NB4 (cell line): ENCODE results near the gene IQCN.

Experiments
- DNase-seq: peaks from one replicate; pipeline ENCODE4 v3.0.0; 2010; ENCODE audit warnings: low read depth
- H3K4me3 ChIP-seq: one replicate; pipeline ENCODE4 v1.5.1; 2011; ENCODE audit warnings: mild to moderate bottlenecking, low read depth, low read length, moderate library complexity
- MAX ChIP-seq: IDR thresholded peaks from 2 replicates; pipeline ENCODE4 v1.6.1; 2011; ENCODE audit warnings: low read depth, low read length
- MYC ChIP-seq: IDR thresholded peaks from 2 replicates; pipeline ENCODE4 v1.6.1; 2011; ENCODE audit warnings: low read depth, low read length
- POLR2A ChIP-seq: IDR thresholded peaks from 2 replicates; pipeline ENCODE4 v1.6.1; 2011; ENCODE audit warnings: mild to moderate bottlenecking; ENCODE audit not compliant: insufficient read length; ENCODE audit errors: extremely low read depth
- TF ChIP-seq, protein P1 (sequence below): IDR thresholded peaks from one replicate; pipeline ENCODE4 v1.5.1; 2012; ENCODE audit warnings: low read depth, low read length

Gene IQCN

DNA sequence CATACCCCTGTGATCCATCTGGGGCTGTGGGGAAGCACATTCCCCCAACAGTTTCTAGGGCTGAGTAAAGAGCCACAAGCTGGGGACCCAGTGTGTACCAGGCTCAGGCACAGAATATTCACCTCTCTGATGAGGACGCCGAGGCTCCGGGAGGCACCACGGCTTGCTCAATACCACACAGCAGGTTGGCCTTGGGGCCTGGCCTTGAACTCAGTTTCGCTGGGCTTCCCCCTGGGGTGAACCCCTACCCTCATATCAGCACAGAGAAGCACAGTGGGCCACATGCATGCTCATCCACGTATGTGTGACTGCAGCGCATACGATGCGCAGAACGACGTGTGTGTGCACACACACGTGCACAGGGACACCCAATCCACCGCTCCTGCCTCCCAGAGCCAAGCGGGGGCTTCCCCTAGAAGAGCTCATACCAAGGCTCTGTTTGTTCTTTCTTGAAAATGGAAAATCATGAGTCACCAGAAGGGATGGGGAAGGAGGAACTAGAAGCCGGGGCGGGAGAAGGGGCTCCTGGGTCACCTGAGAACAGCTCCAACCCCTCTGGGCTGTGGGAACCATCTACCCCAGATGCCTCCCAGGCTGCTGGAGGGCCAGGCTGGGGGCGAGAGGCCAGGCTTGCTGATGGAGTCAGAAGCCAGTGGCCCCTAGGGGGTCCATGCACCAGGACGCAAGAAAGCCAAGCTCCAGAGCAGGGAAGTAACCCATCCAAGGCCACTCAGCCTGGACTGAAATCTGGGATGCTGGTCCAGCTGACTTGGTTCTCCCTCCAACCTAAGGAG is 43.1 kb downstream of the IQCN start:
- TF ChIP-seq MAX (no peak), MYC (no peak), POLR2A (no peak)
- TF ChIP-seq, protein P1, sequence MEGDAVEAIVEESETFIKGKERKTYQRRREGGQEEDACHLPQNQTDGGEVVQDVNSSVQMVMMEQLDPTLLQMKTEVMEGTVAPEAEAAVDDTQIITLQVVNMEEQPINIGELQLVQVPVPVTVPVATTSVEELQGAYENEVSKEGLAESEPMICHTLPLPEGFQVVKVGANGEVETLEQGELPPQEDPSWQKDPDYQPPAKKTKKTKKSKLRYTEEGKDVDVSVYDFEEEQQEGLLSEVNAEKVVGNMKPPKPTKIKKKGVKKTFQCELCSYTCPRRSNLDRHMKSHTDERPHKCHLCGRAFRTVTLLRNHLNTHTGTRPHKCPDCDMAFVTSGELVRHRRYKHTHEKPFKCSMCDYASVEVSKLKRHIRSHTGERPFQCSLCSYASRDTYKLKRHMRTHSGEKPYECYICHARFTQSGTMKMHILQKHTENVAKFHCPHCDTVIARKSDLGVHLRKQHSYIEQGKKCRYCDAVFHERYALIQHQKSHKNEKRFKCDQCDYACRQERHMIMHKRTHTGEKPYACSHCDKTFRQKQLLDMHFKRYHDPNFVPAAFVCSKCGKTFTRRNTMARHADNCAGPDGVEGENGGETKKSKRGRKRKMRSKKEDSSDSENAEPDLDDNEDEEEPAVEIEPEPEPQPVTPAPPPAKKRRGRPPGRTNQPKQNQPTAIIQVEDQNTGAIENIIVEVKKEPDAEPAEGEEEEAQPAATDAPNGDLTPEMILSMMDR: no peak
- no peak for DNase-seq

DNA sequence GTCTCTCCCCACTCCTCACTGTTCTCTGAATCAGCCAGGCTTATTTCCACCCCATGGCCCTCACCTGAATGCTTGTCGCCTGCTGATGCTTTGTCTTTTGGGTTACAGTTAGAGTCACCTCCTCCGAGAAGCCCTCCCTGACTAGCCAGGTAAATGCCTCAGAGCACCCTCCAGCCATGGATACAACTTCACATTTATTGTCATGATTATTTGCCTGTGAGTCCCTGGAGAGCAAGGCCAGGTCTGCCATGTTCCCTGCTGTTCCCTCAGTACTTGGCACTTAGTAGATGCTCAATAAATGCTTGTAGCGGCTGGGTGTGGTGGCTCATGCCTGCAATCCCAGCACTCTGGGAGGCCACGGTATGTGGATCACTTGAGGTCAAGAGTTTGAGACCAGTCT is 44.3 kb downstream of the IQCN start:
- no peak overlapping the region for H3K4me3 ChIP-seq
- TF ChIP-seq POLR2A: no peak
- TF ChIP-seq MYC: no peak
- TF ChIP-seq, protein P1: no peak
- no peak for TF ChIP-seq MAX
- no peak for DNase-seq

More for the DNA sequence above, 43.1 kb downstream of the IQCN start:
- no peak overlapping the region for H3K4me3 ChIP-seq

DNA sequence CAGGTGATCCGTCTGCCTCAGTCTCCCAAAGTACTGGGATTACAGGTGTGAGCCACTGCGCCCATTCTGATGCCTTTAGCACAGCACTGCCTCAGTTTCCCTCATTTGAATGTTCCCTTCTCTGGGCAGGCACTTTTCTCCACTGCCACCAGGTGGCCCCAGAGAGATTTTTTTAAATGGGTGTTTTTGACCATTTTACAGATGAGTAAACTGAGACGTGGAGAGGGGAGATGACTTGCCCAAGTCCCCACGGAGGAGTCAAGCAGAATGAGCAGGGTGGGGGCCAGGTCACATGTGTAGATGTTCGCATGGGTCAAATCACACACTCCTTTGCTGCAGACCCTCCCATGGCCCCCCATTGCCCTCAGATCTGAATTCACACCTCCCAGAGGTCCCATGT is 44.8 kb downstream of the IQCN start:
- TF ChIP-seq, protein P1: peak; percentile 41
- TF ChIP-seq POLR2A: no peak
- TF ChIP-seq MYC: no peak
- TF ChIP-seq MAX: no peak

DNA sequence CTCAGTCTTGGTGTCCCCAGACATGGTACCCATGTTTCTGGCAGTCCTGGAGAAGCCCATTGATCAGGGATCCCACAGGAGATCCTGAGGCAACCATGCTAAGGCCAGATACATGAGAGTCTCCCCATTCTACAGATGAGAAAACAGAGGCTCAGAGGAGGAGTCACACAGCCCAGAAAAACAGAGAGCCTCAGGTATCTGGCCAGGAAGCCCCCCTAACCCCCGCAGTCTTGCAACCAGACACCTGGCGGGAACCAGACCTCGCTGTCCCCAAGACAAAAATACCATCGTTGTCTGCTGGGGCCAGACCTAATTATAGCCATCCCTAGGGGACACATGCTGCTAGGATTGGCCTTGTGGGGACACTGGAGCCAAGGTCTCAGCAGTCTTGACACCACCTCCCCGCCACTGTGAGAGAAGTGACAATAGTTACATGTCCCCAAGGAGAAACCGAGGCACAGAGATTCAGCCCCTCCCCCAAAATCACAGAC is 46.4 kb downstream of the IQCN start:
- DNase-seq: no peak
- no peak for TF ChIP-seq POLR2A
- TF ChIP-seq MYC: no peak
- TF ChIP-seq, protein P1: no peak
- TF ChIP-seq MAX: no peak
- H3K4me3 ChIP-seq: no peak overlapping the region

More for the DNA sequence above, 44.8 kb downstream of the IQCN start:
- no peak overlapping the region for H3K4me3 ChIP-seq
- DNase-seq: no peak

DNA sequence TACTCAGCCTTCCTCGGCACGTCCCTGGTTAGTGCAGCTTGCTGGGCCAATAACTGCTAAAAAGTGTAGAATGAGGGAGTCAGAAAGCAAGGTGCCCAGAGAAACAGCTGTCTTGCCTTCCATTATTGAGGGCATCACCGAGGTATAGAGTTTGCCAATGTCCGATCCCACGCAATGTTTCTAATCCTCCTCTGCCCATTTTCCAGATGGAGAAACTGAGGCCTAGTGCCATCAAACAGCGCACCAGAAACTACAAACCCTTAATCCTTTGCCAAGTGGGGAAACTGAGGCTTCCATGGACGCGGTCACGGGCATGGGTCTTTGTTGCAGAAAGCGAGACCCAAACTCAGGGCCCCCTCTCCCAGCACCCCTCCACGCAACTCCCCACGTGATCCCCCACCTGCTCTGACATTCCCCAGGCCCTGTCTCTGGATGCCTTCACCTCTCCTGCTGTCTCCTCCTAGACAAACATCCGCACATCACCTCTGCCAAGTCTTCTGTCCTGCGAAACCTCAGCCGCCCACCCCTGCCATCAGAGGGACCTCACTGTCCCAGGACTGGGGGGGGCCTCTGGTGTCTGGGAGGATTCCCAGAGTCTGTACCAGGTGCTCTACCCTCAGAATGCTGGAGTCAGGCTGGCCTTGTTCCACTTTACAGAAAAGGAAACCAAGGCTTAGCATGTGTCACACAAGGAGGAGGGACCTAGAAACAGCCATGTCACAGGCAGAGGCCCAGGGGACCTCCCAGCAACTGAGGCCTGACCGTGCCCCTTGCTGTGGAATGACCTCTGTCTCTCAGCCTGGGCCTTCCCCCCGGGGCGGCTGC is 47.1 kb downstream of the IQCN start:
- no peak overlapping the region for H3K4me3 ChIP-seq
- no peak for DNase-seq
- TF ChIP-seq, protein P1: no peak
- no peak for TF ChIP-seq POLR2A
- TF ChIP-seq MAX: no peak
- TF ChIP-seq MYC: no peak
